HUES6 (cell line): ENCODE results near the gene STAM2.

Experiments used
- H3K27ac ChIP-seq: 2 replicates; pipeline ENCODE4 v1.7.0; 2013; ENCODE audit warnings: low read depth, mild to moderate bottlenecking, low read length, inconsistent platforms
- H3K27me3 ChIP-seq: 2 replicates; pipeline ENCODE4 v1.6.1; 2013; ENCODE audit warnings: low read length; ENCODE audit not compliant: control insufficient read depth, insufficient read depth
- H3K36me3 ChIP-seq: 2 replicates; pipeline ENCODE4 v1.6.1; 2013; ENCODE audit warnings: low read length; ENCODE audit not compliant: control insufficient read depth, insufficient read depth
- H3K4me1 ChIP-seq: 2 replicates; pipeline ENCODE4 v1.6.1; 2013; ENCODE audit warnings: low read length; ENCODE audit not compliant: control insufficient read depth, insufficient read depth
- H3K4me3 ChIP-seq: 2 replicates; pipeline ENCODE4 v1.5.1; 2013; ENCODE audit warnings: low read depth, low read length
- H3K9ac ChIP-seq: one replicate; pipeline ENCODE4 v1.6.1; 2013; ENCODE audit warnings: mild to moderate bottlenecking, low read length
- H3K9me3 ChIP-seq: 2 replicates; pipeline ENCODE4 v1.6.1; 2013; ENCODE audit warnings: low read depth, low read length; ENCODE audit not compliant: control insufficient read depth, insufficient read depth

Gene STAM2

DNA sequence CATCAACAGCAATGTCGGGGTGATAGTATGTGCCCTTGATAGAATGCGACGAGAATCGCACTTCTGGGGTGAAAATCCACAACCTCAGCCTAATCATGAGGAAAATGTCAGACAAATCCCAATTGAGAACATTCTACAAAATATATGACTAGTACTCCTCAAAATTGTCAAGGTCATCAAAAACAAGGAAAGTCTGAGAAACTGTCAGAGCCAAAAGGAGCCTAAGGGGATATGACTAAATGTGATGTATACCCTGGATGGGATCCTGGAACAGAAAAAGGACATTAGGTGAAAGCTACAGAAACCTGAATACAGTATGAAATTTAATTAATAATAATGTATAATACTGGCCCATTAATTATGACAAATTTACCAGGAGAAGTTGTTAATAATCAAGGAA, 69.1 kb downstream of the STAM2 start:
- peaks cover 3% of the 10 kb centered on the region for H3K27me3 ChIP-seq
- no peak overlapping the region for H3K27ac ChIP-seq
- no peaks in the 10 kb centered on the region for H3K36me3 ChIP-seq
- no peaks in the 10 kb centered on the region for H3K9me3 ChIP-seq
- no peak overlapping the region for H3K9ac ChIP-seq
- no peaks in the 10 kb centered on the region for H3K4me1 ChIP-seq
- no peak overlapping the region for H3K4me3 ChIP-seq

- peaks cover 35% of the 10 kb centered on the region for H3K27me3 ChIP-seq
- peaks cover 5% of the 10 kb centered on the region; the same call in 1 of the 2 replicates for H3K4me1 ChIP-seq
- H3K9me3 ChIP-seq = no peaks in the 10 kb centered on the region
- no peak overlapping the region for H3K9ac ChIP-seq
- H3K36me3 ChIP-seq = no peaks in the 10 kb centered on the region
- H3K27ac ChIP-seq = no peak overlapping the region
- no peak overlapping the region for H3K4me3 ChIP-seq
Observed at GRCh38 chr2:152103271-152103670, 72.3 kb downstream of the STAM2 start.

GRCh38 chr2:152100961-152101360, 74.6 kb downstream of the STAM2 start:
- H3K27ac ChIP-seq = no peak overlapping the region
- H3K36me3 ChIP-seq = no peaks in the 10 kb centered on the region
- no peaks in the 10 kb centered on the region for H3K9me3 ChIP-seq
- H3K4me1 ChIP-seq = peaks cover 17% of the 10 kb centered on the region
- no peak overlapping the region for H3K9ac ChIP-seq
- no peak overlapping the region for H3K4me3 ChIP-seq
- peaks cover 58% of the 10 kb centered on the region for H3K27me3 ChIP-seq

- no peak overlapping the region for H3K27ac ChIP-seq
- no peaks in the 10 kb centered on the region for H3K9me3 ChIP-seq
- peaks cover 73% of the 10 kb centered on the region for H3K27me3 ChIP-seq
- peaks cover 17% of the 10 kb centered on the region for H3K4me1 ChIP-seq
- no peaks in the 10 kb centered on the region for H3K36me3 ChIP-seq
- H3K9ac ChIP-seq = peak overlapping the region; percentile 23
- H3K4me3 ChIP-seq = peak overlapping the region; percentile 86
Observed at GRCh38 chr2:152099367-152100050, 76.1 kb downstream of the STAM2 start.

DNA sequence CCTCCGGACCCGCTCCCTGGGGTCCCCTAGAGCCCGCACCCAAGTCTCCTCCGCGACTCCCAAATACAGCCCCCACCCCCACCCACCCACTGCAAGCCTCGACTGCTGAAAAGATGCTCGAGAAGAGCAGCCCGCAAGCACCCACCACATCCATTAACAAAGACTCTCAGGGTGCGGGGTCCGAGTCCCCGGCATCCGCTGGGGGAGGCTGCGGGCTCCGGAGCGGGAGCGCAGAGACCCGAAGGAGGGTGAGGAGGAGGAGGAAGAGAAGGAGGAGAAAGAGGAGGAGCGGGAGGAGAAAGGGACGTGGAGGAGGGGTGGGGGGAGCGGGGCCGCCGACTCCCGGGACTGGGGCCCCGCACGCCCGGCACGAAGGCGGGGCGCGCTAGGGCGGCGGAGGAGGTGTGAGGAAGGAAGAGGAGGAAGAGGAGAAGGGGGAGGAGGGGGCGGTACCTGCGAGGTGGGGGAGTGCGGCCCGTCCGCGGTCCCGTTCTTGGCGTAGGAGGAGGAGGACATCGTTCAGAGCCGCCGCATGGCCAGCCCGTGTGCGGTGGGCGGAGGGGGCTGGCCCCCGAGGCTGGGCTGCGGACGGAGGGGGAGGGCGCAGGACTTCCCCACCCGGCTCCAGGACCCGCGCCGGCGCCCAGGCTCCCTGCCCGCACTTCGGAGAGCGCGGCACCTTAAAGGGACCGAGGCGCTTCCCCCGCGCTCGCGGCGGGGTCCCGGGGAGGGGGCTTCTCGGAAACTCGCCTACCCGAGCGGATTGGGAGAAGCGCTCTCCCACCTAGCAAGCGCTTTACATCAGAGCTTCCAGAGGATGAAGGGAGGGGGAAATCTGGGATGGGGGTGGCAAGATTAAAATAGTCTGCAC, 76.8 kb downstream of the STAM2 start, which contains the start of gene CACNB4:
Gene CACNB4 (minus strand): TSS at position 549 of the 871 bp plus-strand sequence.
- no peak within 1 kb of the TSS for H3K27ac ChIP-seq
- peaks cover 80% of the 10 kb centered on the region for H3K27me3 ChIP-seq
- no peaks in the 10 kb centered on the region for H3K36me3 ChIP-seq

GRCh38 chr2:152097801-152098495, 77.6 kb downstream of the STAM2 start:
- H3K36me3 ChIP-seq = no peaks in the 10 kb centered on the region
- no peak overlapping the region for H3K27ac ChIP-seq
- H3K27me3 ChIP-seq = peaks cover 80% of the 10 kb centered on the region
- peaks cover 17% of the 10 kb centered on the region for H3K4me1 ChIP-seq
- H3K4me3 ChIP-seq = peak overlapping the region; percentile 86
- no peaks in the 10 kb centered on the region for H3K9me3 ChIP-seq
- H3K9ac ChIP-seq = no peak overlapping the region

More for the DNA sequence above, 76.8 kb downstream of the STAM2 start, which contains the start of gene CACNB4:
- Histone ChIP-seq H3K4me3 (peak within 1 kb of the TSS; percentile 86), H3K9ac (peak within 1 kb of the TSS; percentile 23), H3K9me3 (no peaks in the 10 kb centered on the region), H3K4me1 (peaks cover 17% of the 10 kb centered on the region)

DNA sequence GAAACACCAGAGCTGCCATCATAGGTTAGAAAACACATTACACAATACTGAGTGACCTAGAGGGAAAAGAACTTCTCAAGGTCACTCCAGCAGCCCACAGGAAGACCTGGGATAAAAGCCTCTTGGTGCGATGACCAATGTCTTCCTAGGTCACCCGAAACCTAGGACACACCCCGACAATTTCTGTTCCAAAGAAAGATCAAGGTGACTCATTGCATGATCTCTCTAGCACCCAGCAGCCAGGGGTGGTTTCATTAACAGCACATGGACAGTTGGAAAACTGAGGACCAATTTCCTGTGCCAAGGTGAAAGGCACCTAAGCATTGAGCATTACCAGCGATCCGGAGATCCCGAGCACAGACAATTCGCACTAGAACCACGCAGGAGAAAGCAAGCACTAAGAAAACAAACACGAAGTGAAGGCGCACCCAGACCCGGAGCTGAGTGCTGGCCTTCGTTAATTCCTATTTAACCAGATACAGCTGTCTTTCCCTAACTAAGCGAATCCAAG, 78.2 kb downstream of the STAM2 start:
- Histone ChIP-seq H3K4me1 (peaks cover 17% of the 10 kb centered on the region), H3K4me3 (peak overlapping the region; percentile 86), H3K36me3 (no peaks in the 10 kb centered on the region), H3K27me3 (peaks cover 80% of the 10 kb centered on the region), H3K9ac (no peak overlapping the region), H3K9me3 (no peaks in the 10 kb centered on the region), H3K27ac (no peak overlapping the region)

DNA sequence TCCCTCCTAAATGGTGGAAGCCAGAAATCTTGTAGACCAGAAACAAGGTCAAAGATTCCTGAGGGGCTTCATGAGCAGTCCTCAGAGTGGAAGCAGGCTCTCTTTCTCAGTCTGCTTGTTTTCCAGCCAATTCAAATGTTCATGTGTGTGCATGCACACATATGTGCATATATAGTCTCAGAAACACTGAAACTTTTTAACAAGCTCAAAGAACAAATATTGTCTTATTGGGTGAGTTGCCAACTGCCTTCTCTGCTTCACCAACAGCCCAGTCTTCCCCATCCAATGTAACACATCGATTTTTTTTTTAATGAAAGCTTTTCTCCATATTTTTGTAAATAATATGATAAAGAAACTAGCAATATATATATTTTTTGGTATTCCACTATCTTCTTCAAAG, 80.4 kb downstream of the STAM2 start:
- no peak overlapping the region for H3K27ac ChIP-seq
- H3K27me3 ChIP-seq = peaks cover 63% of the 10 kb centered on the region
- H3K9me3 ChIP-seq = no peaks in the 10 kb centered on the region
- H3K4me3 ChIP-seq = no peak overlapping the region
- H3K9ac ChIP-seq = no peak overlapping the region
- peaks cover 17% of the 10 kb centered on the region for H3K4me1 ChIP-seq
- no peaks in the 10 kb centered on the region for H3K36me3 ChIP-seq

GRCh38 chr2:152094014-152094413, 81.5 kb downstream of the STAM2 start:
- peaks cover 52% of the 10 kb centered on the region for H3K27me3 ChIP-seq
- H3K4me1 ChIP-seq = peaks cover 11% of the 10 kb centered on the region
- no peak overlapping the region for H3K4me3 ChIP-seq
- no peak overlapping the region for H3K9ac ChIP-seq
- H3K36me3 ChIP-seq = no peaks in the 10 kb centered on the region
- no peak overlapping the region for H3K27ac ChIP-seq
- H3K9me3 ChIP-seq = no peaks in the 10 kb centered on the region

DNA sequence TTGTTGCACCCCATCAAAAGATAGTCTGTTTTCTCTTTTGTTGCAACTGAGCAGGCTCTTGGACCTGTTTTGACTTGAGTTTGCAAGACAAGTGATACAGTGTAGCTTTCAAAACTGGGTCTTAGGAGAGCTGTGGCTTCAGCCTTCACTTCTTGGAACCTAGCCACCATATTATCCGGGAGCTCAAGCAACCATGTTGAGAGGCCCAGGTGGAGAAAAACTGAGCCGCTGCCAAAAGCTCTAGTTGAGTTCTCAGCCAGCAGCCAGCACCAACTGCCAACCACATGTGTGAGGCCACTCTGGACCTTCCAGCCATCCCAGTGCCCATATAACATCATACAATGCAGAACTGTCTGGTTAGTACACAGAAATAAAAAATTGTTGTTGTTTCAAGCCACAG, 82.1 kb downstream of the STAM2 start:
- H3K4me3 ChIP-seq = no peak overlapping the region
- H3K27ac ChIP-seq = no peak overlapping the region
- H3K36me3 ChIP-seq = no peaks in the 10 kb centered on the region
- H3K9me3 ChIP-seq = no peaks in the 10 kb centered on the region
- peaks cover 11% of the 10 kb centered on the region for H3K4me1 ChIP-seq
- no peak overlapping the region for H3K9ac ChIP-seq
- peaks cover 46% of the 10 kb centered on the region for H3K27me3 ChIP-seq
